ENCODE data around the gene RUNX1. TPM values are rescaled to one million over a fixed set of nuclear protein-coding genes. Genes with fewer than 3 reads are reported as not detected.

RUNX1 gene
- total and polyA plus RNA-seq, 4 experiments from 2014 or later: 6.0 to 96.3 (median 56.4) TPM

- no peak overlapping the region for H3K4me3 Mint-ChIP-seq
- no peaks in the 10 kb centered on the region for H3K27me3 Mint-ChIP-seq
- POLR2A ChIA-PET (ENCODE audit: partially characterized antibody): no interaction called here
- Histone ChIP-seq H3K27me3 (ENCODE audit: insufficient read depth, low read length) (no peaks in the 10 kb centered on the region), H3K27ac (ENCODE audit: low read depth, low read length) (no peak overlapping the region), H3K36me3 (ENCODE audit: insufficient read depth, low read length) (peaks cover 41% of the 10 kb centered on the region), H3K4me3 (ENCODE audit: low read length in 2 of 2) (no peak overlapping the region), H3K4me1 (ENCODE audit: insufficient read depth, low read length) (peaks cover 5% of the 10 kb centered on the region), H3K9me3 (ENCODE audit: control insufficient read depth in 1 of 2, low read length in 2 of 2) (no peaks in the 10 kb centered on the region)
- no peak for DNase-seq
- H3K4me1 Mint-ChIP-seq: peaks cover 0 to 35% (median 22%) of the 10 kb centered on the region in 4 donors
- H3K36me3 Mint-ChIP-seq: peaks cover 85 to 88% of the 10 kb centered on the region in 2 donors
- H3K9me3 Mint-ChIP-seq: peaks cover 0 to 4% (median 0%) of the 10 kb centered on the region in 8 donors
- CTCF ChIA-PET (ENCODE audit: partially characterized antibody): no interaction called here
- peak overlapping the region in 1 of 7 donors; percentile 8 for H3K27ac Mint-ChIP-seq
- intact Hi-C loops (cut with micrococcal nuclease): no loop called here
These were observed 223.1 kb downstream of the RUNX1 start for GRCh38 chr21:34825948-34826548.

GRCh38 chr21:34825101-34825500 is 224.0 kb downstream of the RUNX1 start:
- Mint-ChIP-seq H3K4me3 (no peak overlapping the region), H3K9me3 (peaks cover 0 to 4% (median 0%) of the 10 kb centered on the region in 8 donors), H3K36me3 (peaks cover 81 to 82% of the 10 kb centered on the region in 2 donors), H3K27me3 (no peaks in the 10 kb centered on the region), H3K27ac (peak overlapping the region in 5 of 7 donors; percentile 8 to 52 (median 35)), H3K4me1 (peaks cover 0 to 35% (median 25%) of the 10 kb centered on the region in 4 donors)
- Histone ChIP-seq H3K4me1 (ENCODE audit: insufficient read depth, low read length) (peaks cover 5% of the 10 kb centered on the region), H3K9me3 (ENCODE audit: control insufficient read depth in 1 of 2, low read length in 2 of 2) (no peaks in the 10 kb centered on the region), H3K27ac (ENCODE audit: low read depth, low read length) (no peak overlapping the region), H3K27me3 (ENCODE audit: insufficient read depth, low read length) (no peaks in the 10 kb centered on the region), H3K36me3 (ENCODE audit: insufficient read depth, low read length) (peaks cover 46% of the 10 kb centered on the region), H3K4me3 (ENCODE audit: low read length in 2 of 2) (no peak overlapping the region)
- CTCF ChIA-PET (ENCODE audit: partially characterized antibody): no interaction called here
- intact Hi-C loops (cut with micrococcal nuclease): no loop called here
- POLR2A ChIA-PET (ENCODE audit: partially characterized antibody): no interaction called here
- DNase-seq: no peak

- Mint-ChIP-seq H3K36me3 (peaks cover 73 to 80% of the 10 kb centered on the region in 2 donors), H3K9me3 (peaks cover 0 to 4% (median 0%) of the 10 kb centered on the region in 8 donors), H3K27me3 (no peaks in the 10 kb centered on the region), H3K27ac (peak overlapping the region in 3 of 7 donors; percentile 9 to 84 (median 81)), H3K4me3 (no peak overlapping the region), H3K4me1 (peaks cover under 1 to 35% (median 23%) of the 10 kb centered on the region in 4 donors)
- Histone ChIP-seq H3K27me3 (ENCODE audit: insufficient read depth, low read length) (no peaks in the 10 kb centered on the region), H3K27ac (ENCODE audit: low read depth, low read length) (no peak overlapping the region), H3K9me3 (ENCODE audit: control insufficient read depth in 1 of 2, low read length in 2 of 2) (no peaks in the 10 kb centered on the region), H3K4me3 (ENCODE audit: low read length in 2 of 2) (no peak overlapping the region), H3K36me3 (ENCODE audit: insufficient read depth, low read length) (peaks cover 41% of the 10 kb centered on the region), H3K4me1 (ENCODE audit: insufficient read depth, low read length) (peaks cover 5% of the 10 kb centered on the region)
- intact Hi-C loops (cut with micrococcal nuclease): no loop called here
- DNase-seq: no peak
- POLR2A ChIA-PET (ENCODE audit: partially characterized antibody): no interaction called here
- CTCF ChIA-PET (ENCODE audit: partially characterized antibody): no interaction called here
These were observed 224.8 kb downstream of the RUNX1 start for GRCh38 chr21:34824314-34824713.

GRCh38 chr21:34822942-34823341 is 226.2 kb downstream of the RUNX1 start:
- Histone ChIP-seq H3K4me3 (ENCODE audit: low read length in 2 of 2) (no peak overlapping the region), H3K27ac (ENCODE audit: low read depth, low read length) (no peak overlapping the region), H3K9me3 (ENCODE audit: control insufficient read depth in 1 of 2, low read length in 2 of 2) (no peaks in the 10 kb centered on the region), H3K36me3 (ENCODE audit: insufficient read depth, low read length) (peaks cover 34% of the 10 kb centered on the region), H3K4me1 (ENCODE audit: insufficient read depth, low read length) (peaks cover 5% of the 10 kb centered on the region), H3K27me3 (ENCODE audit: insufficient read depth, low read length) (no peaks in the 10 kb centered on the region)
- Mint-ChIP-seq H3K4me3 (no peak overlapping the region), H3K9me3 (peaks cover 0 to 4% (median 0%) of the 10 kb centered on the region in 8 donors), H3K36me3 (peaks cover 72 to 80% of the 10 kb centered on the region in 2 donors), H3K27ac (peak overlapping the region in 2 of 7 donors; percentile 36 to 55), H3K4me1 (peaks cover 14 to 49% (median 27%) of the 10 kb centered on the region in 4 donors), H3K27me3 (no peaks in the 10 kb centered on the region)
- CTCF ChIA-PET (ENCODE audit: partially characterized antibody): interaction anchor here (0.6 kb wide), 1 partner anchor 610 kb away, joined by 3 read pairs; no protein-coding TSS in a partner anchor
- no peak for DNase-seq
- POLR2A ChIA-PET (ENCODE audit: partially characterized antibody): no interaction called here
- intact Hi-C loops (cut with micrococcal nuclease): no loop called here

- ChIA-PET CTCF (ENCODE audit: partially characterized antibody) (no interaction called here), POLR2A (ENCODE audit: partially characterized antibody) (no interaction called here)
- Histone ChIP-seq H3K4me3 (ENCODE audit: low read length in 2 of 2) (no peak overlapping the region), H3K9me3 (ENCODE audit: control insufficient read depth in 1 of 2, low read length in 2 of 2) (no peaks in the 10 kb centered on the region), H3K4me1 (ENCODE audit: insufficient read depth, low read length) (peaks cover under 1% of the 10 kb centered on the region), H3K27ac (ENCODE audit: low read depth, low read length) (no peak overlapping the region), H3K27me3 (ENCODE audit: insufficient read depth, low read length) (no peaks in the 10 kb centered on the region), H3K36me3 (ENCODE audit: insufficient read depth, low read length) (peaks cover 30% of the 10 kb centered on the region)
- Mint-ChIP-seq H3K9me3 (peaks cover 0 to 4% (median 0%) of the 10 kb centered on the region in 8 donors), H3K27me3 (no peaks in the 10 kb centered on the region), H3K36me3 (peaks cover 67 to 81% of the 10 kb centered on the region in 2 donors), H3K4me3 (no peak overlapping the region), H3K27ac (peak overlapping the region in 4 of 7 donors; percentile 2 to 54 (median 23)), H3K4me1 (peaks cover 22 to 54% (median 30%) of the 10 kb centered on the region in 4 donors)
- intact Hi-C loops (cut with micrococcal nuclease): no loop called here
- DNase-seq: no peak
These were observed 226.9 kb downstream of the RUNX1 start for GRCh38 chr21:34822168-34822567.

- POLR2A ChIA-PET (ENCODE audit: partially characterized antibody): no interaction called here
- Mint-ChIP-seq H3K4me1 (peaks cover 26 to 54% (median 28%) of the 10 kb centered on the region in 4 donors), H3K27me3 (no peaks in the 10 kb centered on the region), H3K36me3 (peaks cover 67 to 81% of the 10 kb centered on the region in 2 donors), H3K4me3 (no peak overlapping the region), H3K27ac (peak overlapping the region in 3 of 7 donors; percentile 4 to 73 (median 42)), H3K9me3 (peaks cover 0 to 3% (median 0%) of the 10 kb centered on the region in 8 donors)
- no peak for DNase-seq
- Histone ChIP-seq H3K4me3 (ENCODE audit: low read length in 2 of 2) (no peak overlapping the region), H3K36me3 (ENCODE audit: insufficient read depth, low read length) (peaks cover 31% of the 10 kb centered on the region), H3K27me3 (ENCODE audit: insufficient read depth, low read length) (no peaks in the 10 kb centered on the region), H3K9me3 (ENCODE audit: control insufficient read depth in 1 of 2, low read length in 2 of 2) (no peaks in the 10 kb centered on the region), H3K27ac (ENCODE audit: low read depth, low read length) (no peak overlapping the region), H3K4me1 (ENCODE audit: insufficient read depth, low read length) (no peaks in the 10 kb centered on the region)
- intact Hi-C loops (cut with micrococcal nuclease): no loop called here
- CTCF ChIA-PET (ENCODE audit: partially characterized antibody): no interaction called here
These were observed 227.4 kb downstream of the RUNX1 start for GRCh38 chr21:34821717-34822116.

- Histone ChIP-seq H3K36me3 (ENCODE audit: insufficient read depth, low read length) (peaks cover 31% of the 10 kb centered on the region), H3K27me3 (ENCODE audit: insufficient read depth, low read length) (no peaks in the 10 kb centered on the region), H3K27ac (ENCODE audit: low read depth, low read length) (no peak overlapping the region), H3K4me3 (ENCODE audit: low read length in 2 of 2) (no peak overlapping the region), H3K4me1 (ENCODE audit: insufficient read depth, low read length) (peaks cover 8% of the 10 kb centered on the region), H3K9me3 (ENCODE audit: control insufficient read depth in 1 of 2, low read length in 2 of 2) (no peaks in the 10 kb centered on the region)
- ChIA-PET POLR2A (ENCODE audit: partially characterized antibody) (no interaction called here), CTCF (ENCODE audit: partially characterized antibody) (interaction anchor here (0.6 kb wide), 1 partner anchor 583 kb away, joined by 3 read pairs; no protein-coding TSS in a partner anchor)
- intact Hi-C loops (cut with micrococcal nuclease): no loop called here
- Mint-ChIP-seq H3K9me3 (peaks cover 0 to 3% (median 0%) of the 10 kb centered on the region in 8 donors), H3K36me3 (peaks cover 68 to 85% of the 10 kb centered on the region in 2 donors), H3K27me3 (no peaks in the 10 kb centered on the region), H3K4me1 (peaks cover 37 to 70% (median 42%) of the 10 kb centered on the region in 4 donors), H3K27ac (peak overlapping the region in 2 of 7 donors; percentile 65 to 87), H3K4me3 (no peak overlapping the region)
- DNase-seq: no peak
These were observed 229.1 kb downstream of the RUNX1 start for GRCh38 chr21:34820051-34820450.
